ENCODE data around the gene WNT1.
A peak's percentile ranks its signal among the peaks of the same experiment; 100 is the strongest.

The WNT1 gene

GRCh38 chr12:48954061-48954460 is 24.1 kb upstream of the WNT1 start:
- no peak overlapping the region for H3K27ac ChIP-seq (ENCODE audit: low read depth, low read length)
- no peaks in the 10 kb centered on the region for H3K9me3 ChIP-seq (ENCODE audit: control insufficient read depth, insufficient read depth, low read length)
- H3K4me2 ChIP-seq (ENCODE audit: low read length), result no peak overlapping the region
- H3K27me3 ChIP-seq (ENCODE audit: control insufficient read depth, low read length), result no peaks in the 10 kb centered on the region
- peaks cover 31% of the 10 kb centered on the region for H3K4me1 ChIP-seq (ENCODE audit: control insufficient read depth, low read length)
- H3K36me3 ChIP-seq (ENCODE audit: control insufficient read depth, low read length), result peaks cover 41% of the 10 kb centered on the region
- H3K4me3 ChIP-seq (ENCODE audit: low read length), result no peak overlapping the region
- TF ChIP-seq EZH2phosphoT487 (IDR thresholded peaks at IDR 0.05; ENCODE audit: borderline replicate concordance, low read length) (no peak), CTCF (IDR thresholded peaks at IDR 0.05; ENCODE audit: low read depth, low read length, poor library complexity, severe bottlenecking) (no peak)
- peaks cover 3% of the 10 kb centered on the region for H4K20me1 ChIP-seq (ENCODE audit: control insufficient read depth, insufficient read depth, low read depth, low read length)
- peaks cover 67% of the 10 kb centered on the region for H3K79me2 ChIP-seq (ENCODE audit: control insufficient read depth, low read length)
- H3K9me2 ChIP-seq (replicated peaks; ENCODE audit: control insufficient read depth, low read length), result no peaks in the 10 kb centered on the region
- H3F3A ChIP-seq (ENCODE audit: control insufficient read depth, insufficient read depth), result 0 out of 2 replicates have a peak, but pooled peaks cover 4% of the 10 kb centered on the region

GRCh38 chr12:48954841-48955501 is 23.2 kb upstream of the WNT1 start:
- Histone ChIP-seq H3F3A (ENCODE audit: control insufficient read depth, insufficient read depth) (0 out of 2 replicates have a peak, but pooled peaks cover 4% of the 10 kb centered on the region), H3K9me3 (ENCODE audit: control insufficient read depth, insufficient read depth, low read length) (no peaks in the 10 kb centered on the region), H3K4me2 (ENCODE audit: low read length) (peak overlapping the region; percentile 99), H3K27me3 (ENCODE audit: control insufficient read depth, low read length) (no peaks in the 10 kb centered on the region), H3K79me2 (ENCODE audit: control insufficient read depth, low read length) (peaks cover 62% of the 10 kb centered on the region), H3K9me2 (replicated peaks; ENCODE audit: control insufficient read depth, low read length) (no peaks in the 10 kb centered on the region), H3K27ac (ENCODE audit: low read depth, low read length) (no peak overlapping the region), H4K20me1 (ENCODE audit: control insufficient read depth, insufficient read depth, low read depth, low read length) (peaks cover 3% of the 10 kb centered on the region), H3K36me3 (ENCODE audit: control insufficient read depth, low read length) (peaks cover 39% of the 10 kb centered on the region), H3K4me1 (ENCODE audit: control insufficient read depth, low read length) (peaks cover 31% of the 10 kb centered on the region), H3K4me3 (ENCODE audit: low read length) (peak overlapping the region; percentile 86; the same call in 1 of the 2 replicates)
- TF ChIP-seq EZH2phosphoT487 (IDR thresholded peaks at IDR 0.05; ENCODE audit: borderline replicate concordance, low read length) (no peak), CTCF (IDR thresholded peaks at IDR 0.05; ENCODE audit: low read depth, low read length, poor library complexity, severe bottlenecking) (no peak)

GRCh38 chr12:48956279-48957140 is 21.6 kb upstream of the WNT1 start:
- H4K20me1 ChIP-seq (ENCODE audit: control insufficient read depth, insufficient read depth, low read depth, low read length), result peaks cover 3% of the 10 kb centered on the region
- H3K36me3 ChIP-seq (ENCODE audit: control insufficient read depth, low read length), result peaks cover 39% of the 10 kb centered on the region
- H3K4me3 ChIP-seq (ENCODE audit: low read length), result peak overlapping the region; percentile 86
- H3K4me2 ChIP-seq (ENCODE audit: low read length), result peak overlapping the region; percentile 99
- H3K27me3 ChIP-seq (ENCODE audit: control insufficient read depth, low read length), result no peaks in the 10 kb centered on the region
- H3K79me2 ChIP-seq (ENCODE audit: control insufficient read depth, low read length), result peaks cover 53% of the 10 kb centered on the region
- H3K27ac ChIP-seq (ENCODE audit: low read depth, low read length), result peak overlapping the region; percentile 60
- no peaks in the 10 kb centered on the region for H3K9me2 ChIP-seq (replicated peaks; ENCODE audit: control insufficient read depth, low read length)
- H3K4me1 ChIP-seq (ENCODE audit: control insufficient read depth, low read length), result peaks cover 31% of the 10 kb centered on the region
- no peaks in the 10 kb centered on the region for H3K9me3 ChIP-seq (ENCODE audit: control insufficient read depth, insufficient read depth, low read length)
- H3F3A ChIP-seq (ENCODE audit: control insufficient read depth, insufficient read depth), result 0 out of 2 replicates have a peak, but pooled peaks cover 4% of the 10 kb centered on the region
- TF ChIP-seq CTCF (IDR thresholded peaks at IDR 0.05; ENCODE audit: low read depth, low read length, poor library complexity, severe bottlenecking), result peak; percentile 64
- TF ChIP-seq EZH2phosphoT487 (IDR thresholded peaks at IDR 0.05; ENCODE audit: borderline replicate concordance, low read length), result no peak

All from DOHH2 (cell line).